Measurements from ENCODE around the gene RPL13A.
"Not testable (repeated sequence)": the region's sequence is repeated elsewhere in the genome, so short reads cannot be mapped to it uniquely, and the experiment has no call there.

Gene RPL13A

GRCh38 chr19:49487277-49488045, at the start of gene RPL13A:
Gene RPL13A (plus strand): TSS chr19:49487608. CDS start chr19:49487630, 22 bp downstream.
- in situ Hi-C loops (cut with MboI; ENCODE audit: low sequenced_read_pairs) = no loop called here

GRCh38 chr19:49438261-49438660, 49.1 kb upstream of the RPL13A start:
- in situ Hi-C loops (cut with MboI; ENCODE audit: low sequenced_read_pairs) = no loop called here

GRCh38 chr19:49439836-49440235, 47.6 kb upstream of the RPL13A start:
- in situ Hi-C loops (cut with MboI; ENCODE audit: low sequenced_read_pairs) = no loop called here

GRCh38 chr19:49440439-49441209, 46.8 kb upstream of the RPL13A start:
- in situ Hi-C loops (cut with MboI; ENCODE audit: low sequenced_read_pairs) = no loop called here

GRCh38 chr19:49441210-49441959, 46.0 kb upstream of the RPL13A start, which contains the start of gene SLC17A7:
Gene SLC17A7 (minus strand): TSS chr19:49441527. CDS start chr19:49441379, 148 bp downstream.
- in situ Hi-C loops (cut with MboI; ENCODE audit: low sequenced_read_pairs) = no loop called here

GRCh38 chr19:49441960-49442350, 45.5 kb upstream of the RPL13A start:
- in situ Hi-C loops (cut with MboI; ENCODE audit: low sequenced_read_pairs) = no loop called here

- in situ Hi-C loops (cut with MboI; ENCODE audit: low sequenced_read_pairs) = no loop called here
Measured at GRCh38 chr19:49442354-49442753, 45.1 kb upstream of the RPL13A start.

- in situ Hi-C loops (cut with MboI; ENCODE audit: low sequenced_read_pairs) = no loop called here
Measured at GRCh38 chr19:49442771-49443365, 44.5 kb upstream of the RPL13A start.

GRCh38 chr19:49443366-49444099, 43.9 kb upstream of the RPL13A start:
- in situ Hi-C loops (cut with MboI; ENCODE audit: low sequenced_read_pairs) = no loop called here

GRCh38 chr19:49444100-49444700, 43.2 kb upstream of the RPL13A start:
- in situ Hi-C loops (cut with MboI; ENCODE audit: low sequenced_read_pairs) = not testable (repeated sequence)

GRCh38 chr19:49445997-49446396, 41.4 kb upstream of the RPL13A start:
- in situ Hi-C loops (cut with MboI; ENCODE audit: low sequenced_read_pairs) = no loop called here

- in situ Hi-C loops (cut with MboI; ENCODE audit: low sequenced_read_pairs) = no loop called here
Measured at GRCh38 chr19:49447485-49448431, 39.6 kb upstream of the RPL13A start.

GRCh38 chr19:49448432-49448786, 39.0 kb upstream of the RPL13A start:
- in situ Hi-C loops (cut with MboI; ENCODE audit: low sequenced_read_pairs) = no loop called here

GRCh38 chr19:49450405-49450804, 37.0 kb upstream of the RPL13A start:
- in situ Hi-C loops (cut with MboI; ENCODE audit: low sequenced_read_pairs) = no loop called here

- in situ Hi-C loops (cut with MboI; ENCODE audit: low sequenced_read_pairs) = no loop called here
Measured at GRCh38 chr19:49451430-49452181, 35.8 kb upstream of the RPL13A start, which contains the start of gene PIH1D1. Gene PIH1D1 (minus strand): TSS chr19:49451814. CDS start chr19:49451574, 240 bp downstream.

- in situ Hi-C loops (cut with MboI; ENCODE audit: low sequenced_read_pairs) = no loop called here
Measured at GRCh38 chr19:49453013-49453756, 34.2 kb upstream of the RPL13A start, which contains the start of gene ALDH16A1. Gene ALDH16A1 (plus strand): TSS chr19:49453225. CDS start chr19:49453332, 107 bp downstream.

GRCh38 chr19:49453757-49454240, 33.6 kb upstream of the RPL13A start:
- in situ Hi-C loops (cut with MboI; ENCODE audit: low sequenced_read_pairs) = no loop called here
